ENCODE results near the gene NES.

Gene NES

DNA sequence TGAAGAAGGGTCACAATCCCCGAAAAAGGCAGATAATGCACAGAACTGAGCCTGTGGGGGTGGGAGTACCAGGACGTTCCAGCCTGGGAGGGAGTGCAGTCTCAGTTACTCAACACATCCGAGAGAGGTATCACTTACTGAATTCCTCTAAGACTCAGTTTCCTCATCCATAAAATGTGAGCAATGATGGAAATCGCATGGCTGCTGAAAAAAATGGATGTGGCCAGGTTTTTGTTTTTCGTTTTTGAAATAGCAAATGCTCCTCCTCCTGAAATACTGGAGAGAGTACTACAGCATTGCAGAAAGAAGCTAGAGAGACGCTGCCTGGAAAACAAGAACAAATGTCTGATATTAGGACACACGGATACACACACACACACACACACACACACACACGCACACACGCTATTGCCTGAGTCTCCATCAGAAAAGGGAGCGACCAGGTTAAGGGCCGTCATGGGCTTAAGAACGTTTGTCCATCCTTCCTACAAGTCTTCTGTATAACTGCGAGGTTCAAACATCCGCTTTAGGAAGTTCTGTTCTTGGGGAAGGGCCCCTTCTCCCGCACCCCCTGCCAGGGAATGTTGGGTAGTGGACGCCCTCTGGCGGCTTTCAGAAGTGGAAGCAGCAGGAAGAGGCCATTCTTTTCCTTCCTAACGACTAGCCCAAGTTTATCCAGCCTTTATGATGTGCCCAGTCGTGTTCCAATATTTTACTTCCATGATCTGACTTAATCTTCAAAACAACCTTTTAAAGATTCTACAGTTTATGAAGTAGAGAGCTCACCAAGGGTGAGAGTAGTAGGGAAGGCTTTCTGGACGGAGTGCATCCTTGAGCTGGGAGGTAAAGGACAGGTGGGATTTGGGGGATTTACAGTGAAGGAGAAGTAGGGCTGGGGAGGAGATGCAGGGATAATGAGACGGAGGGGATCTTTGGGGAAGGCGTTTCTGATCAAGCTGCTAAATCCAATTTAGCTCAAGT lies 699 bp upstream of the NES start:
- DNase-seq, result no peak

DNA sequence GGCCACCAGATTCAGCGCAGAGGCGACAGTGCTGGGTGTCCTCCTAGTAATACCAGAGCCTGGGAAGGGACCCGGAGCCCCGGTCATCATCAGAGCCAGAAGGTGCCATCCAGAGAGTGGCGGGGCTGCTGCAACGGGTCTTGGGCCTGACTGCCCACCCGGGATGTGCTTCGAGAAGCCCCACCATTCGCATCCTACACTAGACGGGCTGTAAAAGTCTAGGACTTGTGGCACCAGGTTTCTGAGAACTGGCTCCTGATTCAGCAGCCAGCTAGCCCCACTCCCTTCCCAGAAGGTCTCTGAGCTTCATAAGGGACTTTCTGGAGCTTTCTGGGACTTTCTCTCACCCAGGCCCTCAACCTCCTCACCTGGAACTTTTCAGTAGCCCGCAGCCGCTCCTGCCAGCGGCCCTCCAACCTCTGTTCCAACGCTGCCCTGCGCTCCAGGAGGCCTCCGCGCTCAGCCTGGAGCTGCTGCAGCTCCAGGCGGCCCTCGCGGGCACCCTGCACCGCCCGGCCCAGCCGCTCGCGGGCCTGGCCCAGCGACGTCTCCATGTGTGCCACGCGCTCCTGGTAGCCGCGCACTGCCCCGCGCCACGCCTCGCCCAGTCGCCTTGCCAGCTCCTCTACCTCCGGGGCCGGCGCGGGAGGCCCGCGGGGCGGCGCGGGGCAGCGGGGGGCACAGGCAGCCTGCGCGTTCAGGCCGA lies 940 bp downstream of the NES start:
- DNase-seq, result no peak

DNA sequence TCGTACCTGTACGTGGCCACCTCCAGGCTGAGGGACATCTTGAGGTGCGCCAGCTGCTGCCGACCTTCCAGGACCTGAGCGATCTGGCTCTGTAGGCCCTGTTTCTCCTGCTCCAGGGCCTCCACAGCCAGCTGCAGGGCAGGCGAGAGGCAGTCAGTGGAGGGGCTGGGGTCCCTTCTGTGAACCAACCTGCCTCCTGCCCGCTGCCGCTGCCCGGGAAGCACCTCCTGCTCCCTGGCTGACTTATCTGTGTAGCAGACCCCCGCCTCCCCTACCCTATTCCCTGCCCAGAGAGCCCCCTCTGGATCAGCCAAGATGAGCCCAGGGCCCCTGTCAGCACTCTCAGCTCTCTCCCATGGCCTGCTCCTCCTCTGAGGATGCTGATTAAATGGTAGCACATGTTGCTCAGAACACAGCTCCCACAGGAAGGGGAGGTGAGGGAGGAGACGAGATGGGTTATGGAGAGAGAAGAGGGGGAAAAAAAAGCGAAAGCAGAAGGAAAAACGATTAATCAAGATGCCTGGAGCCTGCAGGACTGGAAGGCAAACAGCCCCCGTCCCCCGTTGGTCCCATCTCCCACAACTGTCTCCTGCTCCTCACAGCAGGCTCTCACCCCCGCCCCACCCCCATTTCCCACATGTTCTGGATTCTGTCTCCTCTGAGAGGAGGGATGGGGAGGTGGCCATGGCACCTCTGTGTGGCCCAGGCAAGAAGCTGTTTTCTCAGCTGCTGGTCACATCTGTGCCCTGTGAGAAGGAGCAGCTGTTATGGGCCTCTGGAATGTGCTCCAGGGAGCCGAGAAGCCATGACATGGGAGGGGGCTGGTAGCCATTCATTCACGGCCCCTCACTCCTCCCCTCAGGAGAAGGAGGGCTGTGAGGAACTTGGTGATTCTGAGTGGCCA lies 1.7 kb downstream of the NES start:
- DNase-seq, result no peak

DNA sequence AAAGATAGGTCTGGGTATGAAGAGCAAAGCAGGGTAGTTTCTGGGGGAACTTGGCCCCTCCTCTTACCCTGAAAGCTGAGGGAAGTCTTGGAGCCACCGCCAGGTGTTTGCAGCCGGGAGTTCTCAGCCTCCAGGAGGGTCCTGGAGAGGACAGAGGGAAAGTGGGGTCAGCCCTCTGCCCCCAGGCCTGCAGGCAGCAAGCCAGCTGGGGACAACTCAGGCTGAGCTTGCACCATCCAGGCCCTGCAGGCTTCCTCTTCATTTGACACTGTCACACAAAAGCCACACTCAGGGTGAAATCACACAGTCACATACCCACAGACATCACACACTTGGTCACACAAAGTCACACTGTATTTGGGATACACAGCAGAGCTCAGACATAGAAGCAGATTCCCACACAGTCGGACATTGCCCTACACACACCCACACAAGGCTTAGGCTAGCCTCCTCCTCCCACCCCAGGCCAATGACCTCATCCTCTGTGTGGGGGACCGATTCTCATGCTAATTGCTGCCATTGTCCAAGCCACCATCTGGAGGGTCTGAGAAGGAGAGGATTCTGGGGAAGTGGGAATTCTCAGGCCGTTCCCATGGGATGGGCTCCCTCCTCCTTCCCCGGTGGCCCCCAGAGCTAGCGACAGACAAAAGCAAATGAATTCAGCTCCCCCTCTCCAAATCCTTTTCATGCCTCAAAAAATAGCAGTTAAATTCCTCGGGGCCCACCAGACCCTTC lies 3.7 kb downstream of the NES start:
- DNase-seq, result no peak

DNA sequence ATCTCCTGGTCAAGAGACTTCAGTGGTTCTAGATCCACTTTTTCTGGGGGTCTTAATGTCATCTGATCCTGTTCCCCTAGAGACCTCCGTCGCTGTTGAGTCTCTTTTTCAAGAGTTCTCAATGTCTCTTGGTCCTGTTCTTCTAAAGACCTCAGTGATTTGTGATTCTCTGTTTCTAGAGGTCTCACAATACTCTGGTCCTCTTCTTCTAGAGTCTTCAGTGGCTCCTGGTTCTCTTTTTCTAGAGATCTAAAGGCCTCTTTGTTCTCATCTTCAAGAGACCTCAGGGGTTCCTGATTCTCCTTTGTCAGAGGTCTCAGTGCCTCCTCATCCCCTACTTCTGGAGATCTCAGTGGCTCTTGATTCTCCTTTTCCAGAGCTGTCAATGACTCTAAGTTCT lies 5.4 kb downstream of the NES start:
- no peak for DNase-seq

DNA sequence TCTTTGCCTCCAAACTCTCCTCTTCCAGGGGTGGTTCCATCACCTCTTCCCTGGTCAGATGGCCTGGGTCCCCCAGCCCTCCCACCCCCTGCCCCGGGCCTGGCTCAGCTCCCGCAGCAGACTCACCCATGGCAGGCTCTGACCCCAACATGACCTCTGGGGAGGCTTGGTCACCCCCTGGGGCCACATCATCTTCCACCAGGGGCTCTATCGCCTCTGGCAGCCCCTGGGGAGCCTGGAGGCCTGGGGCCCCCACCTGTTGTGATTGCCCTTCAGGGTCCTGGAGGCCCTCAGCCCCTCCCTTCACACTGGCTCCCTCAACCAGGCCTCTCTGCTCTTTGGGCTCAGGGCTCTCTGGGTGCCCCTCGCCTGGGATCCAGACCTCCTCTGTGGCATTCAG lies 6.4 kb downstream of the NES start:
- DNase-seq, result no peak

DNA sequence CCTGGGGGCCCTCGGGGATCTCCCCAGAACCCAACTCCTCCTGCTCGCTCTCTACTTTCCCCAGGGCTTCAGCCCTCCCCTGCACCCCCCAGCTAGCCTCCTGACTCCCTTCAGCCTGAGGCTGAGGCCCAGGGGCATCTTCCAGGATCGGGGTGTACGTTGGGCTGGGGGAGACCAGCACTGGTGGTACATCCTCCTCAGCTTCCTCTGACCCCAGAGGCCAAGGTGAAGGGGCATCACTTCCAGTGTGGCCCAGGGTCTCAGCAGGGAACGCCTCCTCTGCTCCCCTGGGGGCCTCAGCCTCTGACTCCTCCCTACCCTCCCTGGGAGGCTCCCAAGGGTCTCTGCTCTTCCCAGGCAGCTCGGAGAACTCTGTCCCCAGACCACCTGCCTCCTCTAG lies 6.8 kb downstream of the NES start:
- no peak for DNase-seq

DNA sequence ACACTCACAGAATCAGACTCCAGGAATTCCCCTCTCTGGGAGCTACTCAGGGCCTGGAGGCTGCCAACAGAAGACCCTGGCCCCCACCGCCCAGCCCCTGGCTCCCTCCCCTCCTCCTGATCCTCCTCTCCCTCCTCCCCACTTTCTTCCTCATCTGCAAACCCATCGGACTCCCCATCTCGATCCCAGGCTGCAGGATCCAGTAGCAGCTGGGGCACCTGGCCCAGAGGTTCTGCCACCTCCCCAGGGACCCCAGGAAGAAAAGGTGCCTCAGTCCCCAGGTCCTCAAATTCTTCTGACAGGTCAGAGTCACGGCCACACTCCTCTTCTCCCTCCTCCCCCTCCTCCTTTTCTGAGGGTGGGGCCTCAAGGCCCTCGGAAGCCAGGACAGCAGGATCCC lies 7.4 kb downstream of the NES start:
- no peak for DNase-seq

DNA sequence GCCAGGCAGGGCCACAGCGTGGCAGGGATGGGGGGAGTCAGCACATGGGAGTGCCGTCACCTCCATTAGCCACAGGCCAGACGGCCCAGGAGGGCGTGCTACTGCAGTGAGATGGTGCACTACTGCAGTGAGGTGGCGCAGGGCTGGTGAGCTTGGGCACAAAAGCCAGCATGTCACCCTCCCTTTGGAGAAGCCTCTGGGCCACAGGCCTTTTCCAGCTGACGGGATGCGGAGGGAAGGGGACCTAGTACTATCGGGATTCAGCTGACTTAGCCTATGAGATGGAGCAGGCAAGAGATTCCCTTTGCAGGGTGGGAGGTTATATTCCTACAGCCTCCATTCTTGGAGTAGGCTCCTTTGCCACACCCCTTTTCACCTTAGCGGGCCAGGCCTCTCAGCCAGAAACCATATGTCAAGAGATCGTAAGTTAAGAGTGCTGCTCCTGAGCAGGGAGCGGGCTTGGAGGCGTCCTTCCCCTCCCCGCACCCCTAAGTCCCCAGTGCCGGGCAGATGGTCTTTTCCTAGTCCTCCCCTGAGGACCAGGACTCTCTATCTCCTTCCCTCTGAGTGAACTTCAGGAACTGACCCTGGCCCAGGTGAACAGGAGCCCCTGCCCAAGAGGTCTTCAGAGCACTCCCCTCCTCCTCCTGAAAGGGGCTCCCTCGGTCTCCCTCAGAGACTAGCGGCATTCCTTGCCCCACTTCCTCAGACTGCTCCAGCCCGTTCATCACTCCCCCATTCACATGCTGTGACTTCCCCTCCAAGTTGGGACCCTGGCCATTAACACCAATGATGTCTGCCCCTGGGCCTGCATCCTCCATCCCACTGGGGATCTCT lies 8.2 kb downstream of the NES start:
- no peak for DNase-seq

DNA sequence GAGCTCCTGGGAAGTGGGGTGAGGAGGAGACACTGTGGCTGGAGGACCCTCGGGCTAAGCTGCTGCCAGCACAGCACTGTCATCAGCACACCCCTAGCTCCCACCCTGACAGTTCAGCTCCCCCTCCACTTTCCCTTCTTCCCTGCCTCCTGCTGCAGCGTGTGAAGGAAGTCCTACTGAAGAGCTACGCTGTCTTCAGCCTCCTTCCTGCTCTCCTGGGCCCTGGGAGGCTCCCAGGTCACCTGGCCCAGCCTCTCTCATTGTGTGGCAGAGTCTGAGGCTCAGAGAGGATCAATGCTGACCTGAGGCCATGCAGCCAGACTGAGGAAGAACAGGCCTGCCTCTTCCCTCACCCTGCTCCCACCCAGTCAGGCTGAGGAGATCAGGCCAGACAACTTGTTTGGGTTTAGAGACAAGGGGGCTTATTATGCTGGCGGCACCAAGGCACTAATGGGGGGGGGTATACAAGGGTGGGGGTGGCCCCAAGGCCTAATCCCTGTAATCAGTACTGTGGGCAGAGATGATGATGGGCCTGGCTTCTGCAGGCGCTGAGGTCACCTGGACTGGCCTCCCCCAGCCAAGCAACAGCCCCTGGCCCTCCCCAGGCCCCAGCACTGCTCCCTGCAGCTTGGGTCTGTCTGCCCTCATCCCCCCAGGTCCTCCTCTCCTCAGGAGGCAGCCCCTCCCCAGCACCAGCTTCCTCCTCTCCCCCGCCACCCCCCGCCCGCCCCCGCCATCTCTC lies 9.1 kb downstream of the NES start:
- no peak for DNase-seq

DNA sequence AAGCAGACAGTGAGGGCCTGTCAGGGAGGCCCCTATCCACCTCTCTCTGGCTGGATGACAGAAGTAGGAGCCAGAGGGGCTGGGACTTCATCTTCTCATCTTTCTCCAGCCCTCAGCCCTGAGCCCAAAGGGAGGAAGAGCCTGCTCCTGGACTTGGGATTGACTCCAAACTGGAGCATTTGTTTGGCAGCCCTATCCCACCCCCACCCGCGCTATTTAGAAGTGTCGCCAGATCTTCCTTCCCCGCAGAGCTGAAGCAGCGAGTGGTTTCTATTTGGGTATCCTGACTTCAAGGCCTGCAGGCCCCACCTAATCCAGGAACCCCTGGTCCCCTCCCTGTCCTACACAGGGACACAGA lies 9.6 kb downstream of the NES start:
- DNase-seq, result no peak

DNA sequence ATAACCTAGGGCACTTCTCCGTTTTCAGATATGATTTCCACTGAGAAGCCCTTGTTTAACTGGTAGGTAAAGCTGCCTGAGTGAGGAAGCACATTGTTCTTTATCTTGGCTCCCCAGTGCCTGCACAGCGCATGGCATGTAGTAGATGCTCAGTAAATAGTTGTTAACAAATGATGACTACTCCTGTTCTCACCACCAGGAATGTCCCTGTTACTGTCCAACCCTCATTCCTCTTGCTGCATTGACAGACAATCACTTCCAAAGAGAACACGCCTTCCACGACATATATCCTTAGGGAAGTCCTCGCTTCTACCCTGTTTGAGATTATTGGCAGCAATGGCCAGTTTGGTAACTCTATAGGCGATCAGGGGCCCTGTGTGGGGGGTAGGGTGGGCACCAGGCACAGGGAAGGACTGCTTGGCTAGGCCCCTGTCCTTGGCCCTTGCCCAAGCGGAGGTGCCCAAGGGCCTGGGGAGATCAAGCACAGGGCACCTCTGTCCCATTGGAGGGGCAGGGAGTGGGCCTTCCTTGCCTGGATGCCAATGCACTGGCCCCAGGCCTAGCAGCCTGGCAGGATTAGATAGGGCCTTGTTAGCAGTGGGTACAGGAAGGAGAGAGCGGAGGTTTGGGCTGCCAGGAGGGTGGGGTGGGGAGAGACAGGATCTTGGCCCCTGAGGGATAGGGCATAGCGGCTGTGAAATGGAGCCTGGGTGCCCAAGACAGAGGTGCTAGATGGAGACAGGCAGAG lies 10.2 kb downstream of the NES start:
- no peak for DNase-seq

DNA sequence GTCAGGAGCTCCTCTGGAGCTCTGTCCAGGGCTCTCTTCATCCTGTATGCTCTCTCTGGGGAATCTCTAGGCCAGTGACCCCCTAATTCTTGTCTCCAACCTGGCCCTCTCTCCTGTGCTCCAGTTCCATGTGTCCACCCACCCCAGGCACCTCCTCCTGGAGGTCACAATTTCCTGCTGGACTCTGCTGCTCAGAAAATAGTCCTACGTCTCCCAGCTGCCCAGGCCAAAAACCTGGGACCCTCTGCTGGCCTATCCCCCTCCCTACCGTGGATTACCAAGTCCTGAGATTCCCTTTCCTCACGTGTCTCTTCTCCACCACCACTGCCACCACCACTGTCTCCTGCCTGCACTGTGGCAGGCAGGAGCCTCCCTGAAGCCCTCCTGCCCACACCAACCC lies 11.7 kb downstream of the NES start:
- no peak for DNase-seq

DNA sequence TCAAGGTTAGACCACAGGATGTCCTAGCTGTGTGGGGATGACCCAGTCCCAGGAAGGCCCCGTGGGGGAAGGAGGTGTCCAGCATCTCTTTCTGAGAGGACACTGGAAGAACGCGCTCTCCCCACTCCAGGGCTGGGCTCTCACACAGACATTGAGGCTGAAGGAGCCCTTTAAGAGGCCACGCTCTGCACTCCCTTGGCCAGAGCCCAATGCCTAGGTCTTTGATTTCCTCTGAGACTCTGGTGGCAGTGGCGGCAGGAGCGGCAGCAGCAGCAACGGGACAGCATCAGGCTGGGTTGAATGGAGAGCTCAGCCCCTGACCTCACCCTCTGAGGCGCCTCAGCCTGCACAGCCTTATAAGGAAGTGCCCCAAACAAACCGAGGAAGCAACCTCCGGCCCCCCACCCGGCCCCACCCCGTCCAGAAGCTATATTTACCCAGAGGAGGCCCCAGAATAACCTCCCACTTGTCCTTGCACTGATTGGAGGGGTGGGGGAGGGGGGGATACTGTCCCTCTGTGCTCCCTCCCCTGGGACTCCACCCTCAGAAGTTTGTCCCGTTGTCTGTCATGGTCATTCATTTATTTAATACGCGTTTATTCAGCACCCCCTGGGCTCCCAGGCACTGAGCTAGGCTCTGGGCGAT lies 12.3 kb downstream of the NES start:
- DNase-seq, result no peak

DNA sequence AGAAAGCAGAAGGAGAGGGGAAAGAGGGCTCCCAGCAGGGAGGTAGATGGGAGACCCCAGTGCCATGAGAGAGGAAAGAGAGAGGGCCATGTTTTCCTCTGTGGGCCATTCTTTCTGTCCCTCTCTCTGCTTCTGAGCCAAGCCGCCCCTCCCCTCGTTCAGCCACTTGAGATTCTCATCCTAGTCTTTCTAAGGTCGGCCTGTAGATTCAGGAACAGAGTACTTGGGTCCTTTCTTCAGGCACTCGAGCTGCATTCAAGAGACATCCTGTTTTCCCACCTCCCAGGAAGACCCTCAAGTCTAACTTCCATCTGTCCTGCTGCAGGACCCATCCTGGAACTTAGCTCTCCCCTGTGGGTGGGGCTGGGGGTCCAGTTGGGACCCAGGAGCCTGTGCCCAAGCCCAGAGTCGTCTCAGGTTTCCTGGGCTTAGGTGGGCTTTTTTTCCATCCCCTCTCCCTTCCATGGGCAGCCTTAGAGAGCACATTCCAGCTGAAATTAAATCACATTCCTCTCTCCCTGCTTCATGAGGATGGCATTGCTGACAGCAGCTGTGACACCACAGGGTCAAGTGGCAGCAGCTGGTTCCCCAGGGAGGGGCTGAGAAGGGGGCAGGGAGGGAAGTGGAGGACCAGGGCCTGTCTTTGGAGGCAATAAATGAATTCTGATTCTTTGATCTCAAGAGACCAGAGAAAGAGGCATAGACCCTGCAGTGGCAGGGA lies 13.0 kb downstream of the NES start:
- DNase-seq, result no peak

DNA sequence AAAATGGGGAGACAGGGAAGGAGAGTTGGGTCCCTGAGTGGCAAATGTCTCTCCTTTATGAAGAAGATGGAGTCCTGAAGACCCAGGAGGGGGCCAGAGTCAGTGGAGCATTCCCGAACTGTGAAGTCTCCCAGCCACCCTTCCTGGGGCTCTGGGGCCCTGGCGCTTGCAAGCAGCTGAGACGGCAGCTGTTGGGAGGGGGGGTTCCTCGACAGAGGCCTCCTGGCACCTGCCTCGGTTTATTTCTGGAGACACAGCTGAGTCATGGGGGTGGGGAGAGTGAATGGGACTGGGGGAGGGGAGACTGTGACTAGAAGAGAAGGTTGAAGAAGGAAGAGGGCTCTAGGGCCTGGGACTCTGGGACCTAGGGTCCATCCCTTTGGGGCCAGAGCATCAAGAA lies 14.0 kb downstream of the NES start:
- no peak for DNase-seq

DNA sequence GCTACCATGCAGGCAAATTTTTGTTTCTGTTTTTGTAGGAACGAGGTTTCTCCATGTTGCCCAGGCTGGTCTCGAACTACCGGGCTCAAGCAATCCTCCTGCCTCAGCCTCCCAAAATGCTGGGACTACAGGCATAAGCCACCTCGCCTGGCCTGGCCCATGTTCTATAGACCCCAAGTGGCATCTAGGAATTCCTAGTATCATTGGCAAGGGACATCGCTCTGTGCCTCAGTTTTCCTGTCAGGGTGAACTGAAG lies 14.5 kb downstream of the NES start:
- DNase-seq, result no peak

DNA sequence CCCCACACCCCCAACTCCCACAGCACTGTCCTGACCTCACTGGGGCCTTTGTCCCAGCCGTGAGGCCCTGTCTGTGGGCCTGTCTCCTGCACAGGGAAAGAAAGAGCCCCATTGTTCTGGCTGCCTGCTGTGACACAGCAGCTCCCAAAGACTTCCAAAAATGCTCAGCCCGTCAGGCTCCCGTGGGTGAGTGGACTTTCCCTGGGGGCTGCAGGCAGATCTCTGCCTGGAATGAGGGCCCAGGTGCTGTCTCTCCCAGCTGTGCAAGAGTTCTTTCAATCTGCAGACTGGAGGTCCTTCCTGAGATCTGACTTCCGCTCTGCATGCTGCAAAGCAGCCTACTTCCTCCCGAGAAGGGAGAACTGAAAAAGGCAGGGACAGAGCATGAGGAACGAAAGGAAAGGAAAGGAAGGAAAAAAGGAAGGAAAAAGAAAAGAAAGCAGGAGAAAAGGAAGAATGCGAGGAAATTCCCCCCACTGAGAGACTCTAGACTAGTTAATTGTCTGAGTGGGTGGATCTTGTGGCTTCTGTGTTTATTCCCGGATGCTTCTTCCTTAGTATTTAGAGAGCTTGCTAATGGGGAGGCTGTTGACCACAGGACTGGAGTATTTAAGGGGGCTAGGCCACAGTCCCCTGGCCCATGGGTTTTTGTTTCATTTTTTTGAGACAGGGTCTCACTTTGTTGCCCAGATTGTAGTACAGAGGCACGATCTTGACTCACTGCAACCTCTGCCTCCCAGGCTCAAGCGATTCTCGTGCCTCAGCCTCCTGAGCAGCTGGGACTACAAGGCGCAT lies 15.0 kb downstream of the NES start:
- no peak for DNase-seq

DNA sequence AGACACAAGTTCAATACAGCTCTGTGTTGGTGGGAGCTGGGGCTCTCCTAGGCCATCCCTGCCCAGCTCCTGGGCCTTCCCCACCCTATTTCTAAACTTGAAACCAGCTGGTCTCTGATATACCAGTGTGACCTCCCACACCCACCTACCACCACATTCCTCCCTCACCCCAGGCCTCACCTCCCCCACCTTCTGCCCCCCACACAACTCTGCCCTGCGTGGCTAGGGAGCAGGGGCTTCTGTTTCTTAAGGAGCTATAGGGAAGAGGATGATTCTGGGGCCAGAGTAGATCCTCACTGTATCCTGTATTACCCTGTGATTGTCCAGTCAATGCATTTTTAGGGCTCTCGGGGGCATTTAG lies 16.5 kb downstream of the NES start:
- DNase-seq, result no peak

Measured in stimulated activated naive CD4-positive, alpha-beta T cell treated with Interleukin-2 at 50 U/mL for 16 hours (primary cell).